AG20443 (cell line): ENCODE results near the gene TMEM45A.
A peak's percentile ranks its signal among the peaks of the same experiment; 100 is the strongest.
"Not testable (repeated sequence)": the region's sequence is repeated elsewhere in the genome, so short reads cannot be mapped to it uniquely, and the experiment has no call there.

Source experiments
- DNase-seq: peaks from one replicate; pipeline ENCODE4 v3.0.0; 2012; ENCODE audit warnings: low spot score, mixed read lengths

The TMEM45A gene

GRCh38 chr3:100486808-100487207 lies 5.6 kb upstream of the TMEM45A start:
- DNase-seq = no peak

GRCh38 chr3:100489118-100489517 lies 3.3 kb upstream of the TMEM45A start:
- DNase-seq = no peak

- DNase-seq = peak; percentile 40
Observed at GRCh38 chr3:100496711-100497261, 4.4 kb downstream of the TMEM45A start.

- DNase-seq = no peak
Observed at GRCh38 chr3:100499651-100500050, 7.2 kb downstream of the TMEM45A start.

GRCh38 chr3:100500320-100500880 lies 8.0 kb downstream of the TMEM45A start:
- no peak for DNase-seq

- DNase-seq = no peak
Observed at GRCh38 chr3:100503448-100503847, 11.0 kb downstream of the TMEM45A start.

GRCh38 chr3:100506355-100506754 lies 13.9 kb downstream of the TMEM45A start:
- no peak for DNase-seq

GRCh38 chr3:100509818-100510217 lies 17.4 kb downstream of the TMEM45A start:
- DNase-seq = not testable (repeated sequence)

GRCh38 chr3:100516232-100516631 lies 23.8 kb downstream of the TMEM45A start:
- no peak for DNase-seq

GRCh38 chr3:100516838-100517237 lies 24.4 kb downstream of the TMEM45A start:
- DNase-seq = peak; percentile 66

GRCh38 chr3:100517276-100517675 lies 24.9 kb downstream of the TMEM45A start:
- no peak for DNase-seq

GRCh38 chr3:100518244-100518643 lies 25.8 kb downstream of the TMEM45A start:
- DNase-seq = no peak

- peak; percentile 28 for DNase-seq
Observed at GRCh38 chr3:100518983-100519382, 26.6 kb downstream of the TMEM45A start.

GRCh38 chr3:100521439-100521845 lies 29.0 kb downstream of the TMEM45A start:
- DNase-seq = no peak

GRCh38 chr3:100522125-100522524 lies 29.7 kb downstream of the TMEM45A start:
- no peak for DNase-seq

- no peak for DNase-seq
Observed at GRCh38 chr3:100523050-100523760, 30.8 kb downstream of the TMEM45A start.

- DNase-seq = peak; percentile 88
Observed at GRCh38 chr3:100525753-100526612, 33.6 kb downstream of the TMEM45A start.

- no peak for DNase-seq
Observed at GRCh38 chr3:100526613-100527346, 34.4 kb downstream of the TMEM45A start.

- no peak for DNase-seq
Observed at GRCh38 chr3:100527347-100527735, 34.9 kb downstream of the TMEM45A start.

GRCh38 chr3:100531093-100531492 lies 38.7 kb downstream of the TMEM45A start:
- no peak for DNase-seq

- DNase-seq = no peak
Observed at GRCh38 chr3:100532411-100532810, 40.0 kb downstream of the TMEM45A start.

- peak; percentile 63 for DNase-seq
Observed at GRCh38 chr3:100533176-100533575, 40.8 kb downstream of the TMEM45A start.
